Measurements from ENCODE around the gene TBC1D8.
A peak's percentile ranks its signal among the peaks of the same experiment; 100 is the strongest.

TBC1D8 gene

GRCh38 chr2:100976645-100977391, 174.4 kb downstream of the TBC1D8 start:
- no peak for DNase-seq (ENCODE audit: low read depth)

GRCh38 chr2:100976061-100976460, 175.1 kb downstream of the TBC1D8 start:
- DNase-seq (ENCODE audit: low read depth): no peak

GRCh38 chr2:100975521-100975785, 175.7 kb downstream of the TBC1D8 start:
- DNase-seq (ENCODE audit: low read depth): no peak

GRCh38 chr2:100974712-100975520, 176.3 kb downstream of the TBC1D8 start:
- no peak for DNase-seq (ENCODE audit: low read depth)

GRCh38 chr2:100972452-100972851, 178.7 kb downstream of the TBC1D8 start:
- DNase-seq (ENCODE audit: low read depth): no peak

GRCh38 chr2:100971221-100971620, 180.0 kb downstream of the TBC1D8 start:
- no peak for DNase-seq (ENCODE audit: low read depth)

GRCh38 chr2:100969998-100970397, 181.2 kb downstream of the TBC1D8 start:
- no peak for DNase-seq (ENCODE audit: low read depth)

GRCh38 chr2:100968146-100969145, 182.7 kb downstream of the TBC1D8 start:
- DNase-seq (ENCODE audit: low read depth): no peak

- no peak for DNase-seq (ENCODE audit: low read depth)
Observed at GRCh38 chr2:100967716-100968115, 183.5 kb downstream of the TBC1D8 start.

- no peak for DNase-seq (ENCODE audit: low read depth)
Observed at GRCh38 chr2:100965596-100965995, 185.6 kb downstream of the TBC1D8 start.

- no peak for DNase-seq (ENCODE audit: low read depth)
Observed at GRCh38 chr2:100964681-100965169, 186.5 kb downstream of the TBC1D8 start.

- no peak for DNase-seq (ENCODE audit: low read depth)
Observed at GRCh38 chr2:100964222-100964621, 187.0 kb downstream of the TBC1D8 start.

- DNase-seq (ENCODE audit: low read depth): no peak
Observed at GRCh38 chr2:100963026-100963375, 188.2 kb downstream of the TBC1D8 start.

GRCh38 chr2:100962366-100963025, 188.7 kb downstream of the TBC1D8 start:
- no peak for DNase-seq (ENCODE audit: low read depth)

GRCh38 chr2:100960688-100961087, 190.5 kb downstream of the TBC1D8 start:
- no peak for DNase-seq (ENCODE audit: low read depth)

GRCh38 chr2:100959225-100959880, 191.8 kb downstream of the TBC1D8 start:
- DNase-seq (ENCODE audit: low read depth): peak; percentile 80

GRCh38 chr2:100957996-100958653, 193.1 kb downstream of the TBC1D8 start:
- DNase-seq (ENCODE audit: low read depth): peak; percentile 100

Data from HS-5 (cell line).